Measurements from ENCODE around the gene MRGPRE.

MRGPRE gene

GRCh38 chr11:3228445-3228829 is 3.8 kb downstream of the MRGPRE start:
- no peak for DNase-seq (ENCODE audit: low read depth)
- TF ChIP-seq CTCF (IDR thresholded peaks at IDR 0.05; ENCODE audit: low read length, missing control alignments): no peak
- no peak overlapping the region for H3K4me3 ChIP-seq (replicated peaks; ENCODE audit: low read depth, low read length)

GRCh38 chr11:3227568-3228444 is 4.4 kb downstream of the MRGPRE start:
- no peak overlapping the region for H3K4me3 ChIP-seq (replicated peaks; ENCODE audit: low read depth, low read length)
- DNase-seq (ENCODE audit: low read depth): no peak
- TF ChIP-seq CTCF (IDR thresholded peaks at IDR 0.05; ENCODE audit: low read length, missing control alignments): no peak

- H3K4me3 ChIP-seq (replicated peaks; ENCODE audit: low read depth, low read length): no peak overlapping the region
- no peak for DNase-seq (ENCODE audit: low read depth)
- no peak for TF ChIP-seq CTCF (IDR thresholded peaks at IDR 0.05; ENCODE audit: low read length, missing control alignments)
These were observed 5.2 kb downstream of the MRGPRE start for GRCh38 chr11:3226846-3227567.

- no peak overlapping the region for H3K4me3 ChIP-seq (replicated peaks; ENCODE audit: low read depth, low read length)
- DNase-seq (ENCODE audit: low read depth): no peak
- TF ChIP-seq CTCF (IDR thresholded peaks at IDR 0.05; ENCODE audit: low read length, missing control alignments): no peak
These were observed 6.1 kb downstream of the MRGPRE start for GRCh38 chr11:3225826-3226750.

GRCh38 chr11:3225159-3225758 is 7.0 kb downstream of the MRGPRE start:
- no peak for DNase-seq (ENCODE audit: low read depth)
- H3K4me3 ChIP-seq (replicated peaks; ENCODE audit: low read depth, low read length): no peak overlapping the region
- TF ChIP-seq CTCF (IDR thresholded peaks at IDR 0.05; ENCODE audit: low read length, missing control alignments): no peak

- no peak for TF ChIP-seq CTCF (IDR thresholded peaks at IDR 0.05; ENCODE audit: low read length, missing control alignments)
- no peak for DNase-seq (ENCODE audit: low read depth)
- H3K4me3 ChIP-seq (replicated peaks; ENCODE audit: low read depth, low read length): no peak overlapping the region
These were observed 7.7 kb downstream of the MRGPRE start for GRCh38 chr11:3224401-3225057.
